GM12878 (cell line): Measurements from ENCODE around the gene FBXO7. TPM values are rescaled to one million over a fixed set of nuclear protein-coding genes. Genes with fewer than 3 reads are reported as not detected.
A peak's percentile ranks its signal among the peaks of the same experiment; 100 is the strongest.

ENCODE experiments used
- BMI1 ChIP-seq: fragments of 450-650 bp; IDR thresholded peaks from 2 replicates; pipeline ENCODE4 v1.6.1; 2016; ENCODE audit warnings: mild to moderate bottlenecking, moderate library complexity, borderline replicate concordance
- BRCA1 ChIP-seq: IDR thresholded peaks from 2 replicates; pipeline ENCODE4 v1.6.1; 2011; ENCODE audit warnings: low read depth, low read length, improper control_type of control experiment
- ESRRA ChIP-seq: IDR thresholded peaks from 2 replicates; pipeline ENCODE4 v1.6.1; 2012; ENCODE audit warnings: mild to moderate bottlenecking, low read length, improper control_type of control experiment
- ETV6 ChIP-seq, 2 experiments: fragments of 450-650 bp in 1 of 2; IDR thresholded peaks in 1 of 2; conservative IDR thresholded peaks in 1 of 2; 2 replicates each; pipeline ENCODE4 v1.6.1; 2014; ENCODE audit warnings: antibody characterized with exemption in 1 of 2, borderline replicate concordance in 1 of 2, low read depth in 1 of 2, mild to moderate bottlenecking in 1 of 2, moderate library complexity in 1 of 2
- FOXM1 ChIP-seq: IDR thresholded peaks from 2 replicates; pipeline ENCODE4 v1.6.1; 2012; ENCODE audit warnings: low read depth, mild to moderate bottlenecking, inconsistent platforms, low read length, moderate library complexity
- IKZF2 ChIP-seq, 2 experiments: fragments of 450-650 bp; IDR thresholded peaks; 2 replicates each; pipeline ENCODE4 v1.6.1; 2017; ENCODE audit warnings: mild to moderate bottlenecking in 2 of 2, moderate library complexity in 2 of 2
- IRF4 ChIP-seq: IDR thresholded peaks from 2 replicates; pipeline ENCODE4 v1.6.1; 2011; ENCODE audit warnings: low read depth, low read length
- JUNB ChIP-seq: IDR thresholded peaks from 2 replicates; pipeline ENCODE4 v1.6.1; 2016; ENCODE audit warnings: antibody characterized with exemption, mild to moderate bottlenecking
- JUND ChIP-seq: IDR thresholded peaks from 2 replicates; pipeline ENCODE4 v1.6.1; 2012; ENCODE audit warnings: low read depth, mild to moderate bottlenecking, low read length, improper control_type of control experiment, moderate library complexity
- NFIC ChIP-seq: IDR thresholded peaks from 2 replicates; pipeline ENCODE4 v1.6.1; 2012; ENCODE audit warnings: low read depth, mild to moderate bottlenecking, inconsistent platforms, low read length, moderate library complexity
- NFYA ChIP-seq: IDR thresholded peaks from 2 replicates; pipeline ENCODE4 v1.6.1; 2011; ENCODE audit warnings: low read depth, mild to moderate bottlenecking, low read length, improper control_type of control experiment, borderline replicate concordance
- RAD21 ChIP-seq: IDR thresholded peaks from 2 replicates; pipeline ENCODE4 v1.6.1; 2011; ENCODE audit warnings: mild to moderate bottlenecking, low read depth, low read length, moderate library complexity; ENCODE audit not compliant: insufficient read depth
- RB1 ChIP-seq: fragments of 450-650 bp; formaldehyde crosslinking; IDR thresholded peaks from 2 replicates; pipeline ENCODE4 v1.6.1; 2017; ENCODE audit warnings: mild to moderate bottlenecking, borderline replicate concordance
- REST ChIP-seq: IDR thresholded peaks from 2 replicates; pipeline ENCODE4 v1.6.1; 2012; ENCODE audit warnings: mild to moderate bottlenecking, low read depth, low read length
- SMAD1 ChIP-seq: fragments of 450-650 bp; IDR thresholded peaks from 2 replicates; pipeline ENCODE4 v1.6.1; 2018; ENCODE audit warnings: mild to moderate bottlenecking, low read depth; ENCODE audit not compliant: partially characterized antibody
- SUPT20H ChIP-seq: IDR thresholded peaks from 2 replicates; pipeline ENCODE4 v1.6.1; 2011; ENCODE audit warnings: low read depth, mild to moderate bottlenecking, low read length, moderate library complexity, borderline replicate concordance; ENCODE audit not compliant: control insufficient read depth
- TARDBP ChIP-seq: IDR thresholded peaks from 2 replicates; pipeline ENCODE4 v1.6.1; 2016; ENCODE audit warnings: borderline replicate concordance
- ZBED1 ChIP-seq: IDR thresholded peaks from 2 replicates; pipeline ENCODE4 v1.6.1; 2016; ENCODE audit warnings: borderline replicate concordance
- ZNF622 ChIP-seq: fragments of 450-650 bp; IDR thresholded peaks from 2 replicates; pipeline ENCODE4 v1.6.1; 2017; ENCODE audit warnings: mild to moderate bottlenecking, inconsistent platforms
- polyA plus RNA-seq, 11 experiments: library from polyadenylated mRNA; depleted of rRNA in 4 of 11; unstranded in 6 of 11; stranded (reverse) in 5 of 11; fragments of >200 nt; fragmentation: Nextera tagmentation in 4 of 11; fragmentation: Illumina TruSeq in 1 of 11; extraction: Ambion mirVana in 4 of 11; extraction: Trizol in 1 of 11; gene quantifications; 1 replicate in 1 of 11; 2 replicates in 10 of 11; pipeline versions ENCODE4 v1.2.1 to v1.2.3, GENCODE V29; 2011 to 2016; ENCODE audit warnings: inconsistent platforms in 2 of 11, missing spikeins in 2 of 11, low read depth in 1 of 11
- total RNA-seq, 4 experiments: library from RNA; depleted of rRNA in 3 of 4; stranded (reverse); fragments of >200 nt in 3 of 4; fragmentation: Illumina TruSeq in 1 of 4; extraction: Trizol in 1 of 4; gene quantifications; 2 replicates each; pipeline versions ENCODE4 v1.2.1 to v1.2.3, GENCODE V29; 2013 to 2021
- TF ChIP-seq, protein P1 (sequence below), 3 experiments: IDR thresholded peaks in 2 of 3; conservative IDR thresholded peaks in 1 of 3; 2 replicates each; pipeline ENCODE4 v1.5.1; 2011; ENCODE audit warnings: low read depth in 3 of 3, low read length in 3 of 3, mild to moderate bottlenecking in 3 of 3, control low read depth in 2 of 3, moderate library complexity in 2 of 3, inconsistent platforms in 1 of 3, mixed read lengths in 1 of 3; ENCODE audit not compliant: control insufficient read depth in 2 of 3, insufficient read depth in 1 of 3; ENCODE audit errors: extremely low read depth in 1 of 3
- TF ChIP-seq, protein P2 (sequence below): fragments of 450-650 bp; IDR thresholded peaks from 2 replicates; pipeline ENCODE4 v1.6.1; 2016; ENCODE audit warnings: mild to moderate bottlenecking

FBXO7 gene
- total and polyA plus RNA-seq, 10 of the 15 experiments (the other 5 are each of a cell fraction or from before 2014, with no cell fraction given): 37.3 to 192 (median 110) TPM

GRCh38 chr22:32474635-32475467, at the start of gene FBXO7 (continued):
- TF ChIP-seq FOXM1 (no peak), ZBED1 (no peak), ZNF622 (no peak), IRF4 (no peak), IKZF2 (IDR thresholded peaks at IDR 0.05) (peak in 1 of 2 experiments; percentile 6; a peak in 1 of 4 replicates), ETV6 (conservative IDR thresholded peaks at IDR 0.05 in 1 of 2, IDR thresholded peaks at IDR 0.05 in 1 of 2; ENCODE audit: borderline replicate concordance in 1 of 2, low read depth in 1 of 2) (no peak), ESRRA (no peak), SMAD1 (peak; percentile 29), REST (no peak), NFYA (no peak), NFIC (no peak), SUPT20H (no peak), RAD21 (no peak), BRCA1 (no peak), JUNB (no peak), JUND (peak; percentile 10; the same call in 1 of the 2 replicates), RB1 (0 out of 2 replicates have a peak, but pooled peaks have one; percentile 32), TARDBP (no peak), BMI1 (no peak)
- TF ChIP-seq, protein P1, sequence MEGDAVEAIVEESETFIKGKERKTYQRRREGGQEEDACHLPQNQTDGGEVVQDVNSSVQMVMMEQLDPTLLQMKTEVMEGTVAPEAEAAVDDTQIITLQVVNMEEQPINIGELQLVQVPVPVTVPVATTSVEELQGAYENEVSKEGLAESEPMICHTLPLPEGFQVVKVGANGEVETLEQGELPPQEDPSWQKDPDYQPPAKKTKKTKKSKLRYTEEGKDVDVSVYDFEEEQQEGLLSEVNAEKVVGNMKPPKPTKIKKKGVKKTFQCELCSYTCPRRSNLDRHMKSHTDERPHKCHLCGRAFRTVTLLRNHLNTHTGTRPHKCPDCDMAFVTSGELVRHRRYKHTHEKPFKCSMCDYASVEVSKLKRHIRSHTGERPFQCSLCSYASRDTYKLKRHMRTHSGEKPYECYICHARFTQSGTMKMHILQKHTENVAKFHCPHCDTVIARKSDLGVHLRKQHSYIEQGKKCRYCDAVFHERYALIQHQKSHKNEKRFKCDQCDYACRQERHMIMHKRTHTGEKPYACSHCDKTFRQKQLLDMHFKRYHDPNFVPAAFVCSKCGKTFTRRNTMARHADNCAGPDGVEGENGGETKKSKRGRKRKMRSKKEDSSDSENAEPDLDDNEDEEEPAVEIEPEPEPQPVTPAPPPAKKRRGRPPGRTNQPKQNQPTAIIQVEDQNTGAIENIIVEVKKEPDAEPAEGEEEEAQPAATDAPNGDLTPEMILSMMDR (IDR thresholded peaks at IDR 0.05 in 2 of 3, conservative IDR thresholded peaks at IDR 0.05 in 1 of 3; ENCODE audit: control insufficient read depth in 2 of 3, extremely low read depth in 1 of 3, insufficient read depth in 1 of 3, low read depth in 3 of 3, low read length in 3 of 3): peak in 1 of 3 experiments; percentile 30; a peak in 2 of 6 replicates
- TF ChIP-seq, protein P2, sequence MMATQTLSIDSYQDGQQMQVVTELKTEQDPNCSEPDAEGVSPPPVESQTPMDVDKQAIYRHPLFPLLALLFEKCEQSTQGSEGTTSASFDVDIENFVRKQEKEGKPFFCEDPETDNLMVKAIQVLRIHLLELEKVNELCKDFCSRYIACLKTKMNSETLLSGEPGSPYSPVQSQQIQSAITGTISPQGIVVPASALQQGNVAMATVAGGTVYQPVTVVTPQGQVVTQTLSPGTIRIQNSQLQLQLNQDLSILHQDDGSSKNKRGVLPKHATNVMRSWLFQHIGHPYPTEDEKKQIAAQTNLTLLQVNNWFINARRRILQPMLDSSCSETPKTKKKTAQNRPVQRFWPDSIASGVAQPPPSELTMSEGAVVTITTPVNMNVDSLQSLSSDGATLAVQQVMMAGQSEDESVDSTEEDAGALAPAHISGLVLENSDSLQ: no peak
